HCT116 (cell line): Measurements from ENCODE around the gene PRUNE1. TPM values are rescaled to one million over a fixed set of nuclear protein-coding genes. Genes with fewer than 3 reads are reported as not detected.
A peak's percentile ranks its signal among the peaks of the same experiment; 100 is the strongest.

Experiments
- ATAC-seq: fragments of 200-7000 bp; cut with Tn5 transposase; 2 replicates; pipeline ENCODE4 v1.9.1; 2020; ENCODE audit warnings: mild to moderate bottlenecking, moderate library complexity
- BruUV-seq: library from RNA; stranded (reverse); fragments of 400-500 nt; replicated peaks from 2 replicates; lab custom pipeline; 2021; lab: Mats Ljungman, UMichigan
- CTCF ChIA-PET: fragments of 300-600 bp; sonication (Branson Sonifier 250); formaldehyde crosslinking; loops from one replicate; lab custom pipeline; 2021; ENCODE audit warnings: antibody characterized with exemption; lab: Charles Lee
- POLR2A ChIA-PET: fragments of 300-600, 350-600 bp; sonication (Branson Sonifier 250); formaldehyde crosslinking; loops from one replicate; lab custom pipeline; 2021; ENCODE audit warnings: antibody characterized with exemption; lab: Charles Lee
- RAD21 ChIA-PET, 2 experiments: fragments of 300-600 bp; sonication (Branson Sonifier 250); formaldehyde crosslinking; loops; one replicate each; lab custom pipeline; 2023; ENCODE audit warnings: low total read pairs in 2 of 2; ENCODE audit not compliant: uncharacterized antibody in 2 of 2, unreplicated experiment in 2 of 2, low non-redundant PET in 1 of 2; lab: Charles Lee
- DNase-seq: peaks from one replicate; pipeline ENCODE4 v3.0.0-alpha.2; 2010; ENCODE audit warnings: low read depth, low spot score
- H2AFZ ChIP-seq: fragments of 200-600 bp; shearing (Covaris generic), sonication (generic); 2 replicates; pipeline ENCODE4 v1.6.1; 2017; ENCODE audit warnings: low read depth, mixed run types, mixed read lengths, antibody characterized with exemption, low read length; ENCODE audit not compliant: poor library complexity, severe bottlenecking
- H3K27ac ChIP-seq: 2 replicates; pipeline ENCODE4 v1.5.1; 2012; ENCODE audit warnings: low read depth, low read length
- H3K27me3 ChIP-seq: fragments of 200-600 bp; sonication (generic); 2 replicates; pipeline ENCODE4 v1.6.1; 2016; ENCODE audit warnings: mixed run types, low read length, mixed read lengths; ENCODE audit not compliant: insufficient read depth
- H3K36me3 ChIP-seq, 2 experiments: fragments of 200-500 bp in 1 of 2; fragments of 200-600 bp in 1 of 2; sonication (Bioruptor generic) in 1 of 2; sonication (generic) in 1 of 2; 2 replicates each; pipeline versions ENCODE4 v1.5.1 to v1.6.1; 2014 to 2016; ENCODE audit warnings: low read length in 2 of 2, inconsistent platforms in 1 of 2, mixed read lengths in 1 of 2, mixed run types in 1 of 2; ENCODE audit not compliant: insufficient read depth in 2 of 2, control insufficient read depth in 1 of 2
- H3K4me1 ChIP-seq, 2 experiments: fragments of 200-600 bp in 1 of 2; sonication (generic) in 1 of 2; 2 replicates each; pipeline versions ENCODE4 v1.5.1 to v1.6.1; 2012 to 2017; ENCODE audit warnings: low read length in 2 of 2, inconsistent platforms in 1 of 2, mild to moderate bottlenecking in 1 of 2, mixed read lengths in 1 of 2, mixed run types in 1 of 2, moderate library complexity in 1 of 2; ENCODE audit not compliant: insufficient read depth in 2 of 2, control insufficient read depth in 1 of 2
- H3K4me2 ChIP-seq: fragments of 200-600 bp; sonication (generic); 2 replicates; pipeline ENCODE4 v1.6.1; 2017; ENCODE audit warnings: mixed run types, low read length, mixed read lengths
- H3K4me3 ChIP-seq, 2 experiments: fragments of 200-600 bp in 1 of 2; sonication (generic) in 1 of 2; replicated peaks in 1 of 2; 2 replicates each; pipeline ENCODE4 v1.5.1; 2011 to 2016; ENCODE audit warnings: low read length in 2 of 2, control low read depth in 1 of 2, low read depth in 1 of 2, mild to moderate bottlenecking in 1 of 2, mixed read lengths in 1 of 2, mixed run types in 1 of 2
- H3K79me2 ChIP-seq: fragments of 200-600 bp; sonication (generic); 2 replicates; pipeline ENCODE4 v1.6.1; 2017; ENCODE audit warnings: mild to moderate bottlenecking, mixed run types, low read length, moderate library complexity, mixed read lengths; ENCODE audit not compliant: insufficient read depth
- H3K9ac ChIP-seq: fragments of 200-600 bp; sonication (generic); 2 replicates; pipeline ENCODE4 v1.6.1; 2016; ENCODE audit warnings: low read length, mixed read lengths
- H3K9me2 ChIP-seq: fragments of 200-600 bp; sonication (generic), shearing (Covaris generic); 2 replicates; pipeline ENCODE4 v1.6.1; 2017; ENCODE audit warnings: mixed run types, mild to moderate bottlenecking, moderate library complexity; ENCODE audit not compliant: insufficient read depth
- H3K9me3 ChIP-seq, 2 experiments: fragments of 200-500 bp in 1 of 2; fragments of 200-600 bp in 1 of 2; sonication (Bioruptor generic) in 1 of 2; sonication (generic) in 1 of 2; 2 replicates each; pipeline ENCODE4 v1.6.1; 2014 to 2017; ENCODE audit warnings: low read length in 2 of 2, mixed read lengths in 2 of 2, inconsistent platforms in 1 of 2, low read depth in 1 of 2, mild to moderate bottlenecking in 1 of 2, mixed run types in 1 of 2, moderate library complexity in 1 of 2; ENCODE audit not compliant: control insufficient read depth in 1 of 2, insufficient read depth in 1 of 2
- H4K20me1 ChIP-seq: fragments of 200-600 bp; sonication (generic), shearing (Covaris generic); 2 replicates; pipeline ENCODE4 v1.6.1; 2017; ENCODE audit warnings: mixed run types, mild to moderate bottlenecking, moderate library complexity; ENCODE audit not compliant: insufficient read depth
- CTCF ChIP-seq, 3 experiments: fragments of 200-600 bp in 1 of 3; sonication (generic) in 1 of 3; IDR thresholded peaks in 2 of 3; conservative IDR thresholded peaks in 1 of 3; 2 replicates each; pipeline ENCODE4 v1.5.1; 2012 to 2017; ENCODE audit warnings: low read depth in 2 of 3, low read length in 2 of 3, antibody characterized with exemption in 1 of 3, borderline replicate concordance in 1 of 3, control low read depth in 1 of 3, mild to moderate bottlenecking in 1 of 3, mixed read lengths in 1 of 3, mixed run types in 1 of 3, moderate library complexity in 1 of 3; ENCODE audit not compliant: insufficient read depth in 1 of 3
- EZH2 ChIP-seq: fragments of 200-600 bp; sonication (generic); IDR thresholded peaks from 2 replicates; pipeline ENCODE4 v1.6.1; 2017; ENCODE audit warnings: antibody characterized with exemption, mixed run types
- SP1 ChIP-seq: IDR thresholded peaks from 2 replicates; pipeline ENCODE4 v1.6.1; 2012; ENCODE audit warnings: low read depth
- TCF7L2 ChIP-seq: IDR thresholded peaks from 2 replicates; pipeline ENCODE4 v1.7.0; 2011; ENCODE audit warnings: borderline replicate concordance, inconsistent platforms; ENCODE audit not compliant: insufficient read depth, insufficient read length; ENCODE audit errors: extremely low read depth
- ZFX ChIP-seq: fragments of 450-650 bp; IDR thresholded peaks from 2 replicates; pipeline ENCODE4 v1.6.1; 2017
- ZNF274 ChIP-seq: fragments of 200-500 bp; sonication (Bioruptor generic); IDR thresholded peaks from 2 replicates; pipeline ENCODE4 v1.6.1; 2014; ENCODE audit warnings: mild to moderate bottlenecking, low read depth, low read length, inconsistent platforms
- intact Hi-C: fragments of 100-400 bp; cut with micrococcal nuclease; formaldehyde crosslinking; loops from 2 replicates; pipeline ENCODE4 v1.10.0; 2022
- total RNA-seq: library from RNA; stranded (reverse); gene quantifications from one replicate; pipeline ENCODE4 v1.2.1, GENCODE V29; 2021; ENCODE audit not compliant: unreplicated experiment

PRUNE1 gene
- total RNA-seq, 1 experiment from 2014 or later, result 20.2 TPM

- TF ChIP-seq TCF7L2 (no peak), EZH2 (no peak), ZNF274 (no peak), ZFX (no peak)
These were observed 10.3 kb upstream of the PRUNE1 start (continued) for GRCh38 chr1:150997949-150998348.

- ChIA-PET CTCF (no interaction called here), POLR2A (interaction anchor here (1.2 kb wide), 1 partner anchor 18 kb away, joined by 3 read pairs; no protein-coding TSS in a partner anchor), RAD21 (no interaction called here)
- TF ChIP-seq SP1 (0 out of 2 replicates have a peak, but pooled peaks have one; percentile 23), ZFX (no peak)
- H3K4me3 ChIP-seq, result 0 out of 4 replicates have a peak overlapping the region, but pooled peaks of 1 of the 2 experiments have one; percentile 7
- intact Hi-C loops, result loop anchor here (5.0 kb wide), 3 partner anchors 372 to 742 kb away; partner anchors contain the start of genes CA14 and ENSA
- H3K79me2 ChIP-seq, result no peaks in the 10 kb centered on the region
- DNase-seq, result no peak
- H2AFZ ChIP-seq, result peak overlapping the region; percentile 38
- no peaks in the 10 kb centered on the region for H3K36me3 ChIP-seq
- BruUV-seq, result no TSS peak
- H3K9me2 ChIP-seq, result no peaks in the 10 kb centered on the region
- H3K9me3 ChIP-seq, result no peaks in the 10 kb centered on the region
- H3K27me3 ChIP-seq, result no peaks in the 10 kb centered on the region
- peak; percentile 39; the same call in 1 of the 2 replicates for ATAC-seq
- H4K20me1 ChIP-seq, result no peaks in the 10 kb centered on the region
- H3K27ac ChIP-seq, result no peak overlapping the region
- no peak overlapping the region for H3K9ac ChIP-seq
- peaks cover 7 to 40% of the 10 kb centered on the region in 2 experiments; a peak in 3 of 4 replicates for H3K4me1 ChIP-seq
- peak overlapping the region; percentile 46 for H3K4me2 ChIP-seq
These were observed 9.1 kb upstream of the PRUNE1 start for GRCh38 chr1:150999051-150999674.

GRCh38 chr1:150999926-151000325 is 8.3 kb upstream of the PRUNE1 start:
- H3K36me3 ChIP-seq, result no peaks in the 10 kb centered on the region
- H2AFZ ChIP-seq, result no peak overlapping the region
- no peaks in the 10 kb centered on the region for H4K20me1 ChIP-seq
- H3K9ac ChIP-seq, result no peak overlapping the region
- ATAC-seq (no peak), DNase-seq (no peak)
- ChIA-PET RAD21 (no interaction called here), POLR2A (interaction anchor here (1.2 kb wide), 1 partner anchor 19 kb away, joined by 3 read pairs; no protein-coding TSS in a partner anchor), CTCF (no interaction called here)
- BruUV-seq, result no TSS peak
- no peak overlapping the region for H3K27ac ChIP-seq
- no peak overlapping the region for H3K4me3 ChIP-seq
- H3K27me3 ChIP-seq, result no peaks in the 10 kb centered on the region
- H3K9me2 ChIP-seq, result no peaks in the 10 kb centered on the region
- H3K9me3 ChIP-seq, result no peaks in the 10 kb centered on the region
- H3K79me2 ChIP-seq, result no peaks in the 10 kb centered on the region
- peak overlapping the region; percentile 46; the same call in 1 of the 2 replicates for H3K4me2 ChIP-seq
- TF ChIP-seq ZFX (no peak), CTCF (IDR thresholded peaks at IDR 0.05 in 2 of 3, conservative IDR thresholded peaks at IDR 0.05 in 1 of 3; ENCODE audit: borderline replicate concordance in 1 of 3, insufficient read depth in 1 of 3, low read depth in 2 of 3, low read length in 2 of 3) (no peak)
- intact Hi-C loops, result loop anchor here (5.0 kb wide), 3 partner anchors 373 to 743 kb away; partner anchors contain the start of genes CA14 and ENSA
- peaks cover 8 to 42% of the 10 kb centered on the region in 2 experiments; a peak in 3 of 4 replicates for H3K4me1 ChIP-seq
